HepG2 (cell line): Measurements from ENCODE around the gene CBLN3. TPM values are rescaled to one million over a fixed set of nuclear protein-coding genes. Genes with fewer than 3 reads are reported as not detected.
A peak's percentile ranks its signal among the peaks of the same experiment; 100 is the strongest.

Experiments used
- ATAC-seq: fragments of 200-7000 bp; cut with Tn5 transposase; 3 replicates; pipeline ENCODE4 v1.9.1; 2020; ENCODE audit warnings: mild to moderate bottlenecking, moderate library complexity
- BruUV-seq: library from RNA; stranded (reverse); fragments of 400-500 nt; replicated peaks from 2 replicates; lab custom pipeline; 2021; lab: Mats Ljungman, UMichigan
- CTCF ChIA-PET: fragments of 300-600 bp; formaldehyde crosslinking; extraction: SDS; loops from one replicate; lab custom pipeline; 2021; ENCODE audit warnings: low total read pairs, inconsistent platforms, low intra/inter-chr PET ratio; lab: Yijun Ruan, JAX
- POLR2A ChIA-PET: fragments of 350-600 bp; sonication (Branson Sonifier 250); formaldehyde crosslinking; loops from one replicate; lab custom pipeline; 2020; ENCODE audit warnings: antibody characterized with exemption, inconsistent platforms; lab: Yijun Ruan, JAX
- DNase-seq: peaks from one replicate; pipeline ENCODE4 v3.0.0-alpha.2; 2015; ENCODE audit warnings: low spot score
- FAIRE-seq: peaks from 3 replicates; lab custom pipeline; 2011; peaks lifted over from hg19 to GRCh38; lab: Jason Lieb, UNC
- H2AFZ ChIP-seq: one replicate; pipeline ENCODE4 v1.6.1; 2011; ENCODE audit warnings: low read length, inconsistent platforms
- H3K27ac ChIP-seq: fragments of 300-600 bp; 3 replicates; pipeline ENCODE4 v1.8.0; 2011; ENCODE audit warnings: mixed run types, mild to moderate bottlenecking, mixed read lengths, low read length, inconsistent platforms; ENCODE audit not compliant: insufficient read depth; ENCODE audit errors: extremely low read length
- H3K27me3 ChIP-seq, 2 experiments: fragments of 200-600 bp in 1 of 2; 2 replicates in 1 of 2; 3 replicates in 1 of 2; pipeline versions ENCODE4 v1.6.0 to v1.8.0; 2011; ENCODE audit warnings: low read length in 2 of 2, mild to moderate bottlenecking in 2 of 2, moderate library complexity in 2 of 2, inconsistent platforms in 1 of 2; ENCODE audit not compliant: insufficient read depth in 2 of 2, control insufficient read depth in 1 of 2
- H3K36me3 ChIP-seq, 2 experiments: fragments of 200-600 bp in 1 of 2; replicated peaks in 1 of 2; 2 replicates in 1 of 2; 3 replicates in 1 of 2; pipeline versions ENCODE4 v1.5.1 to v1.8.0; 2011; ENCODE audit warnings: low read length in 2 of 2, inconsistent platforms in 1 of 2; ENCODE audit not compliant: insufficient read depth in 2 of 2, control insufficient read depth in 1 of 2
- H3K4me1 ChIP-seq: 2 replicates; pipeline ENCODE4 v1.5.1; 2012; ENCODE audit warnings: low read length, inconsistent platforms; ENCODE audit not compliant: insufficient read depth
- H3K4me2 ChIP-seq: 2 replicates; pipeline ENCODE4 v1.6.0; 2011; ENCODE audit warnings: low read depth, low read length, inconsistent platforms
- H3K4me3 ChIP-seq, 3 experiments: fragments of 200-600 bp in 1 of 3; sonication (generic), shearing (Covaris generic) in 1 of 3; replicated peaks in 1 of 3; 2 replicates each; pipeline ENCODE4 v1.5.1; 2011 to 2016; ENCODE audit warnings: low read length in 3 of 3, inconsistent platforms in 2 of 3, low read depth in 2 of 3, mild to moderate bottlenecking in 2 of 3, control low read depth in 1 of 3, mixed read lengths in 1 of 3; ENCODE audit not compliant: insufficient read depth in 1 of 3
- H3K79me2 ChIP-seq: one replicate; pipeline ENCODE4 v1.6.1; 2011; ENCODE audit warnings: low read length, inconsistent platforms; ENCODE audit not compliant: insufficient read depth
- H3K9ac ChIP-seq: 2 replicates; pipeline ENCODE4 v1.6.0; 2011; ENCODE audit warnings: mild to moderate bottlenecking, low read depth, low read length, inconsistent platforms; ENCODE audit not compliant: insufficient read depth
- H3K9me3 ChIP-seq: 2 replicates; pipeline ENCODE4 v1.5.1; 2012; ENCODE audit warnings: mild to moderate bottlenecking, low read length
- H4K20me1 ChIP-seq: 2 replicates; pipeline ENCODE4 v1.6.0; 2011; ENCODE audit warnings: inconsistent platforms, mild to moderate bottlenecking, low read length, moderate library complexity; ENCODE audit not compliant: insufficient read depth
- ATAD3A ChIP-seq: sonication (generic); formaldehyde crosslinking; IDR thresholded peaks from 2 replicates; pipeline ENCODE4 v1.4.0; 2020; ENCODE audit warnings: missing genetic modification reagents
- DBP ChIP-seq: sonication (generic); formaldehyde crosslinking; IDR thresholded peaks from 2 replicates; pipeline ENCODE4 v1.4.0; 2020; ENCODE audit warnings: missing genetic modification reagents; ENCODE audit errors: not compliant biosample characterization
- DNMT1 ChIP-seq: sonication (generic); formaldehyde crosslinking; IDR thresholded peaks from 2 replicates; pipeline ENCODE4 v1.5.1; 2020; ENCODE audit warnings: mild to moderate bottlenecking, missing genetic modification reagents
- E2F5 ChIP-seq: sonication (generic); formaldehyde crosslinking; conservative IDR thresholded peaks from 2 replicates; pipeline ENCODE4 v1.4.0; 2020; ENCODE audit warnings: missing genetic modification reagents
- KDM1A ChIP-seq: IDR thresholded peaks from 2 replicates; pipeline ENCODE4 v1.6.1; 2016; ENCODE audit warnings: missing compliant biosample characterization
- KLF11 ChIP-seq: IDR thresholded peaks from 2 replicates; pipeline ENCODE4 v1.6.1; 2016; ENCODE audit warnings: missing compliant biosample characterization
- NCOA1 ChIP-seq: sonication (generic); formaldehyde crosslinking; IDR thresholded peaks from 2 replicates; pipeline ENCODE4 v1.9.0; 2021; ENCODE audit warnings: missing genetic modification reagents
- NR2C2 ChIP-seq: sonication (generic); formaldehyde crosslinking; IDR thresholded peaks from 2 replicates; pipeline ENCODE4 v1.4.0; 2020; ENCODE audit warnings: missing genetic modification reagents, mild to moderate bottlenecking, moderate library complexity, borderline replicate concordance
- POGK ChIP-seq: sonication (generic); formaldehyde crosslinking; conservative IDR thresholded peaks from 2 replicates; pipeline ENCODE4 v1.8.0; 2022; ENCODE audit warnings: mild to moderate bottlenecking, moderate library complexity, missing genetic modification reagents
- POLR2AphosphoS2 ChIP-seq: IDR thresholded peaks from 2 replicates; pipeline ENCODE4 v1.6.1; 2011; ENCODE audit warnings: low read depth, low read length, improper control_type of control experiment
- SRSF1 ChIP-seq: fragments of 200-400 bp; formaldehyde crosslinking; optimal IDR thresholded peaks from 2 replicates; pipeline ENCODE3; 2017; ENCODE audit warnings: mild to moderate bottlenecking, low read depth, low read length, moderate library complexity
- U2AF1 ChIP-seq: fragments of 200-400 bp; formaldehyde crosslinking; optimal IDR thresholded peaks from 2 replicates; pipeline ENCODE3; 2017; ENCODE audit warnings: mild to moderate bottlenecking, low read depth, low read length
- ZFP37 ChIP-seq: sonication (generic); formaldehyde crosslinking; IDR thresholded peaks from 2 replicates; pipeline ENCODE4 v1.4.0; 2020; ENCODE audit warnings: missing genetic modification reagents, borderline replicate concordance
- ZNF232 ChIP-seq: sonication (generic); formaldehyde crosslinking; IDR thresholded peaks from 2 replicates; pipeline ENCODE4 v1.4.0; 2020; ENCODE audit warnings: missing genetic modification reagents, borderline replicate concordance
- ZNF431 ChIP-seq: sonication (generic); formaldehyde crosslinking; IDR thresholded peaks from 2 replicates; pipeline ENCODE4 v1.9.0; 2022; ENCODE audit warnings: missing genetic modification reagents, low read depth, mild to moderate bottlenecking, borderline replicate concordance
- ZNF574 ChIP-seq: sonication (generic); formaldehyde crosslinking; IDR thresholded peaks from 2 replicates; pipeline ENCODE4 v1.4.0; 2020; ENCODE audit warnings: missing genetic modification reagents
- WGBS: methylation state at CpG from one replicate; pipeline ENCODE4 v1.1.6; 2017; ENCODE audit warnings: low lambda C conversion rate; 5-methylcytosine and 5-hydroxymethylcytosine counted together
- in situ Hi-C: cut with HindIII; loops from 2 replicates; pipeline ENCODE4 v1.10.0; 2017; ENCODE audit warnings: low pct_unique_long_range_greater_than_20kb; ENCODE audit not compliant: extremely low pct_ligation_motif_present
- intact Hi-C: fragments of 100-400 bp; cut with micrococcal nuclease; formaldehyde crosslinking; loops from one replicate; pipeline ENCODE4 v1.10.0; 2022; ENCODE audit not compliant: unreplicated experiment
- polyA plus RNA-seq, 8 experiments: library from polyadenylated mRNA; depleted of rRNA in 3 of 8; stranded (reverse) in 7 of 8; unstranded in 1 of 8; fragments of >200 nt; fragmentation: Illumina TruSeq in 4 of 8; extraction: Trizol in 4 of 8; gene quantifications; 2 replicates each; pipeline versions ENCODE4 v1.2.1 to v1.2.3, GENCODE V29; 2011 to 2016; ENCODE audit warnings: low read depth in 4 of 8, missing spikeins in 1 of 8, mixed read lengths in 1 of 8; ENCODE audit not compliant: insufficient read depth in 1 of 8
- total RNA-seq, 5 experiments: library from RNA; depleted of rRNA; stranded (reverse); fragments of >200 nt; fragmentation: Illumina TruSeq; extraction: Trizol; gene quantifications; 2 replicates each; pipeline ENCODE4 v1.2.3, GENCODE V29; 2016; ENCODE audit warnings: low read depth in 1 of 5

Gene CBLN3
- total and polyA plus RNA-seq, 2 of the 13 experiments (the other 11 are each of a cell fraction or from before 2014, with no cell fraction given) = 0.66 to 0.98 TPM

GRCh38 chr14:24427537-24428508, 1.6 kb downstream of the CBLN3 start:
- H3K27ac ChIP-seq = peak overlapping the region; percentile 53
- TF ChIP-seq NR2C2 (peak; percentile 40; the same call in 1 of the 2 replicates), SRSF1 (peak; percentile 10), ZNF232 (CRISPR knock-in tag) (peak; percentile 54; the same call in 1 of the 2 replicates), DBP (no peak), ZNF431 (CRISPR knock-in tag) (no peak), POLR2AphosphoS2 (no peak), POGK (CRISPR knock-in tag) (peak; percentile 79), KLF11 (no peak), U2AF1 (no peak), E2F5 (no peak), ZFP37 (CRISPR knock-in tag) (0 out of 2 replicates have a peak, but pooled peaks have one; percentile 7), NCOA1 (CRISPR knock-in tag) (no peak), KDM1A (0 out of 2 replicates have a peak, but pooled peaks have one; percentile 30), DNMT1 (no peak), ZNF574 (peak; percentile 12), ATAD3A (CRISPR knock-in tag) (0 out of 2 replicates have a peak, but pooled peaks have one; percentile 28)

More at GRCh38 chr14:24427537-24428508, 1.6 kb downstream of the CBLN3 start:
- intact Hi-C loops = loop anchor here (2.0 kb wide), 1 partner anchor 15 kb away; the partner anchor contains the start of gene SDR39U1
- DNase-seq = peak; percentile 47
- Histone ChIP-seq H3K4me3 (peak overlapping the region; percentile 0 to 60 (median 23)), H3K4me1 (peaks cover 83% of the 10 kb centered on the region), H3K27me3 (no peaks in the 10 kb centered on the region; a peak in 2 of 5 replicates), H3K79me2 (peaks cover 6% of the 10 kb centered on the region), H3K4me2 (peak overlapping the region; percentile 82), H3K9ac (no peak overlapping the region; the same call in 1 of the 2 replicates), H2AFZ (peak overlapping the region; percentile 87), H3K36me3 (peaks cover 8 to 9% of the 10 kb centered on the region in 2 experiments), H4K20me1 (peaks cover 16% of the 10 kb centered on the region), H3K9me3 (no peaks in the 10 kb centered on the region)
- ChIA-PET CTCF (interaction anchor here (2.0 to 11.8 kb wide), 2 partner anchors 62 to 96 kb away, joined by 9 to 235 read pairs; partner anchors contain the start of gene ADCY4), POLR2A (interaction anchor here (0.6 to 9.1 kb wide), 17 partner anchors 8 to 1708 kb away, joined by 3 to 242 read pairs (median 5); partner anchors contain the start of genes CIDEB, NYNRIN, PSME1 and RABGGTA)
- in situ Hi-C loops = no loop called here
- WGBS = 36% methylated on average over 17 of the region's 18 CpGs
- no TSS peak for BruUV-seq
- ATAC-seq = peak; percentile 15
- no peak for FAIRE-seq
